Trophoblast cell (in vitro differentiated cells and primary cell): ENCODE results near the gene MYO18B.

Experiments
- DNase-seq, 2 donors: peaks; one replicate each; pipeline ENCODE4 v3.0.0-alpha.2; 2016
- H2AFZ ChIP-seq: 2 replicates; pipeline ENCODE4 v1.6.1; 2013; ENCODE audit warnings: low read length, moderate library complexity, mild to moderate bottlenecking; ENCODE audit not compliant: insufficient read depth, poor library complexity
- H2AK5ac ChIP-seq: 2 replicates; pipeline ENCODE4 v1.6.1; 2013; ENCODE audit warnings: mild to moderate bottlenecking, low read length
- H2BK120ac ChIP-seq: 2 replicates; pipeline ENCODE4 v1.6.1; 2013; ENCODE audit warnings: low read length, mild to moderate bottlenecking, moderate library complexity; ENCODE audit not compliant: insufficient read depth, poor library complexity
- H2BK12ac ChIP-seq: 2 replicates; pipeline ENCODE4 v1.6.1; 2013; ENCODE audit warnings: mild to moderate bottlenecking, low read length, moderate library complexity
- H2BK5ac ChIP-seq: 2 replicates; pipeline ENCODE4 v1.6.1; 2013; ENCODE audit warnings: low read length, low read depth, moderate library complexity, mild to moderate bottlenecking; ENCODE audit not compliant: poor library complexity
- H3K14ac ChIP-seq: 2 replicates; pipeline ENCODE4 v1.6.1; 2013; ENCODE audit warnings: mild to moderate bottlenecking, low read length
- H3K18ac ChIP-seq: 2 replicates; pipeline ENCODE4 v1.6.1; 2013; ENCODE audit warnings: mild to moderate bottlenecking, low read length
- H3K23ac ChIP-seq: 2 replicates; pipeline ENCODE4 v1.6.1; 2013; ENCODE audit warnings: low read length
- H3K27ac ChIP-seq: 2 replicates; pipeline ENCODE4 v1.5.1; 2013; ENCODE audit warnings: low read depth, mild to moderate bottlenecking, inconsistent platforms, low read length, moderate library complexity
- H3K27me3 ChIP-seq: 2 replicates; pipeline ENCODE4 v1.6.1; 2013; ENCODE audit warnings: inconsistent platforms, mild to moderate bottlenecking, low read length, moderate library complexity; ENCODE audit not compliant: insufficient read depth
- H3K36me3 ChIP-seq, 2 experiments: 1 replicate in 1 of 2; 2 replicates in 1 of 2; pipeline ENCODE4 v1.6.1; 2013; ENCODE audit warnings: low read length in 2 of 2, mild to moderate bottlenecking in 2 of 2, moderate library complexity in 1 of 2; ENCODE audit not compliant: insufficient read depth in 2 of 2, control insufficient read depth in 1 of 2
- H3K4ac ChIP-seq: 2 replicates; pipeline ENCODE4 v1.6.1; 2013; ENCODE audit warnings: low read depth, mild to moderate bottlenecking, low read length, moderate library complexity
- H3K4me1 ChIP-seq, 2 experiments: 1 replicate in 1 of 2; 2 replicates in 1 of 2; pipeline ENCODE4 v1.6.1; 2013; ENCODE audit warnings: low read length in 2 of 2, mild to moderate bottlenecking in 2 of 2, moderate library complexity in 1 of 2; ENCODE audit not compliant: insufficient read depth in 2 of 2, control insufficient read depth in 1 of 2
- H3K4me2 ChIP-seq: 2 replicates; pipeline ENCODE4 v1.6.1; 2013; ENCODE audit warnings: inconsistent platforms, mild to moderate bottlenecking, low read length, moderate library complexity
- H3K4me3 ChIP-seq: 2 replicates; pipeline ENCODE4 v1.5.1; 2013; ENCODE audit warnings: mild to moderate bottlenecking, low read depth, low read length, inconsistent platforms
- H3K79me1 ChIP-seq: one replicate; pipeline ENCODE4 v1.6.1; 2013; ENCODE audit warnings: low read length
- H3K79me2 ChIP-seq: 2 replicates; pipeline ENCODE4 v1.6.1; 2013; ENCODE audit warnings: low read length, mild to moderate bottlenecking; ENCODE audit not compliant: control insufficient read depth, insufficient read depth, poor library complexity
- H3K9ac ChIP-seq: 2 replicates; pipeline ENCODE4 v1.6.1; 2013; ENCODE audit warnings: mild to moderate bottlenecking, low read length
- H3K9me3 ChIP-seq: 2 replicates; pipeline ENCODE4 v1.6.1; 2013; ENCODE audit warnings: low read depth, mild to moderate bottlenecking, control low read depth, inconsistent platforms, low read length; ENCODE audit not compliant: insufficient read depth
- H4K12ac ChIP-seq: 2 replicates; pipeline ENCODE4 v1.6.1; 2013; ENCODE audit warnings: low read depth, mild to moderate bottlenecking, low read length, moderate library complexity
- H4K8ac ChIP-seq: 2 replicates; pipeline ENCODE4 v1.6.1; 2013; ENCODE audit warnings: low read depth, mild to moderate bottlenecking, low read length, moderate library complexity
- H4K91ac ChIP-seq: one replicate; pipeline ENCODE4 v1.6.1; 2013; ENCODE audit warnings: low read depth, mild to moderate bottlenecking, low read length, moderate library complexity
- WGBS: extraction: QIAGEN DNeasy Blood & Tissue Kit; methylation state at CpG from one replicate; pipeline ENCODE4 v1.1.7; 2013; ENCODE audit warnings: missing lambda C conversion rate; ENCODE audit not compliant: insufficient read length, insufficient coverage; ENCODE audit errors: extremely low coverage; 5-methylcytosine and 5-hydroxymethylcytosine counted together

Gene MYO18B

DNA sequence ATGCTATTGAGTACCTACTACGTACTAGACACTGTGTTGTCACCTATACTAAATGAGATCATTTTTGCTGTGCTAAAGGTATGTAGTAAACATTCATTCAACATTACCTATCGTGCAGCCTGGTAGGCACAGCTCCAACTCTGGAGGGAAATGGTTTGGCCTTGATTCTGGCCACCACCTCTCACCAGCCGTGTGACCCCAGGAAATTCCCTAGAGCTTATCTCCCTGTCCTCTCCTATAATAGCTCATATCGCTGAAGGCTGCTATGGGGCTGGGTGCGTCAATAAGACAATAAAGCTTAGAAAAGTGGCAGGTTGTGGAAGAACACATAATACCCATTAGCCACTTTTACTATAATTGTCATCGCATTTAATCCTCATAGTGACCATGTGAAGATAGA is 107.5 kb downstream of the MYO18B start:
- no peak overlapping the region for H4K91ac ChIP-seq
- no peak overlapping the region for H3K14ac ChIP-seq
- H3K27me3 ChIP-seq, result no peaks in the 10 kb centered on the region
- no peaks in the 10 kb centered on the region for H3K36me3 ChIP-seq
- H2AFZ ChIP-seq, result no peak overlapping the region
- no peak overlapping the region for H3K4ac ChIP-seq
- H4K8ac ChIP-seq, result no peak overlapping the region
- no peak overlapping the region for H2BK5ac ChIP-seq
- no peaks in the 10 kb centered on the region for H3K9me3 ChIP-seq
- H3K79me2 ChIP-seq, result no peaks in the 10 kb centered on the region
- no peak overlapping the region for H3K23ac ChIP-seq
- H2AK5ac ChIP-seq, result no peak overlapping the region
- no peak overlapping the region for H3K18ac ChIP-seq
- no peak overlapping the region for H3K4me3 ChIP-seq
- H4K12ac ChIP-seq, result no peak overlapping the region
- WGBS, result no CpG with 5 or more reads among the region's 6 CpGs
- no peak for DNase-seq
- H3K4me1 ChIP-seq, result no peaks in the 10 kb centered on the region
- no peak overlapping the region for H2BK120ac ChIP-seq
- H3K4me2 ChIP-seq, result no peak overlapping the region
- no peak overlapping the region for H2BK12ac ChIP-seq
- no peak overlapping the region for H3K9ac ChIP-seq
- H3K27ac ChIP-seq, result no peak overlapping the region
- no peaks in the 10 kb centered on the region for H3K79me1 ChIP-seq

DNA sequence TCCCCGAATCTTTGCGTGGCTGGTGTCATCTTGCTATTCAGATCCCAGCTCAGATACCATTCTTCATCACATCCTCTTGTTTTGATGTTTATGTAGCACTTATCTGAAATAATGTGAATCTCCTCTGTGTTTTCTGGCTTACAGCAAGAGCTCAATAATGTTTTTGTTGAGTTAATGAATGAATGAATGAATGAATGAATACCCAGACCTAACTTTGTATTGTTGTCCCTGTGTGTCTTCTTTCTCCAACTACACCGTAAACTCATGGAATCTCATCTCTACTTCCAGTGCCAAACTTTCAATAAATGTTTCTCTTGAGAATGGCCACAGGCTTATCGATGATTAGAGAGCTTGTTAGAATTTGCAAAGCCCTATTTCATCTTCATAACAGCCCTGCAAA is 110.2 kb downstream of the MYO18B start:
- no peak for DNase-seq
- no peak overlapping the region for H3K4me2 ChIP-seq
- WGBS, result no CpG with 5 or more reads among the region's 4 CpGs

GRCh38 chr22:25853078-25853477 is 111.1 kb downstream of the MYO18B start:
- Histone ChIP-seq H4K91ac (no peak overlapping the region), H4K12ac (no peak overlapping the region), H2BK12ac (no peak overlapping the region), H3K4me2 (no peak overlapping the region), H3K9me3 (no peaks in the 10 kb centered on the region), H3K4me1 (no peaks in the 10 kb centered on the region), H3K79me2 (no peaks in the 10 kb centered on the region), H3K23ac (no peak overlapping the region), H3K4me3 (no peak overlapping the region), H3K18ac (no peak overlapping the region), H2AFZ (no peak overlapping the region), H3K27me3 (no peaks in the 10 kb centered on the region), H2AK5ac (no peak overlapping the region), H2BK120ac (no peak overlapping the region), H3K4ac (no peak overlapping the region), H3K27ac (no peak overlapping the region), H3K79me1 (no peaks in the 10 kb centered on the region), H2BK5ac (no peak overlapping the region), H3K9ac (no peak overlapping the region), H3K36me3 (no peaks in the 10 kb centered on the region), H3K14ac (no peak overlapping the region), H4K8ac (no peak overlapping the region)
- WGBS, result no CpG with 5 or more reads among the region's 2 CpGs
- no peak for DNase-seq

More for the DNA sequence above, 110.2 kb downstream of the MYO18B start:
- no peak overlapping the region for H2BK12ac ChIP-seq
- no peaks in the 10 kb centered on the region for H3K4me1 ChIP-seq
- H3K4me3 ChIP-seq, result no peak overlapping the region
- no peak overlapping the region for H2BK120ac ChIP-seq
- H4K12ac ChIP-seq, result no peak overlapping the region
- H3K79me1 ChIP-seq, result no peaks in the 10 kb centered on the region
- no peak overlapping the region for H3K4ac ChIP-seq
- no peak overlapping the region for H2AK5ac ChIP-seq
- H4K8ac ChIP-seq, result no peak overlapping the region
- no peak overlapping the region for H3K14ac ChIP-seq
- H3K9me3 ChIP-seq, result no peaks in the 10 kb centered on the region
- no peaks in the 10 kb centered on the region for H3K79me2 ChIP-seq
- no peak overlapping the region for H3K18ac ChIP-seq
- no peak overlapping the region for H4K91ac ChIP-seq
- no peak overlapping the region for H3K27ac ChIP-seq
- no peaks in the 10 kb centered on the region for H3K27me3 ChIP-seq
- no peak overlapping the region for H2AFZ ChIP-seq
- no peak overlapping the region for H3K23ac ChIP-seq
- H2BK5ac ChIP-seq, result no peak overlapping the region
- no peaks in the 10 kb centered on the region for H3K36me3 ChIP-seq
- no peak overlapping the region for H3K9ac ChIP-seq

GRCh38 chr22:25853501-25854284 is 111.7 kb downstream of the MYO18B start:
- WGBS, result no CpG with 5 or more reads among the region's 5 CpGs

More at GRCh38 chr22:25853501-25854284, 111.7 kb downstream of the MYO18B start:
- H2AFZ ChIP-seq, result no peak overlapping the region
- no peak overlapping the region for H2BK120ac ChIP-seq
- H3K18ac ChIP-seq, result no peak overlapping the region
- H2AK5ac ChIP-seq, result no peak overlapping the region
- no peak overlapping the region for H3K4me2 ChIP-seq
- no peak overlapping the region for H4K91ac ChIP-seq
- H3K79me2 ChIP-seq, result no peaks in the 10 kb centered on the region
- no peaks in the 10 kb centered on the region for H3K4me1 ChIP-seq
- H3K9me3 ChIP-seq, result no peaks in the 10 kb centered on the region
- H3K9ac ChIP-seq, result no peak overlapping the region
- H3K4ac ChIP-seq, result no peak overlapping the region
- no peak overlapping the region for H4K12ac ChIP-seq
- H2BK12ac ChIP-seq, result no peak overlapping the region
- no peak overlapping the region for H4K8ac ChIP-seq
- no peaks in the 10 kb centered on the region for H3K36me3 ChIP-seq
- no peak overlapping the region for H3K4me3 ChIP-seq
- no peak overlapping the region for H2BK5ac ChIP-seq
- H3K79me1 ChIP-seq, result no peaks in the 10 kb centered on the region
- DNase-seq, result no peak
- H3K14ac ChIP-seq, result no peak overlapping the region
- H3K23ac ChIP-seq, result no peak overlapping the region
- H3K27me3 ChIP-seq, result no peaks in the 10 kb centered on the region
- H3K27ac ChIP-seq, result no peak overlapping the region
